ENCODE data around the gene CDH4. TPM values are rescaled to one million over a fixed set of nuclear protein-coding genes. Genes with fewer than 3 reads are reported as not detected.

Gene CDH4
- total RNA-seq, 1 donor from 2014 or later, result 0.23 TPM

GRCh38 chr20:61303217-61303616 is 51.2 kb downstream of the CDH4 start:
- Mint-ChIP-seq H3K27me3 (ENCODE audit: unreplicated experiment) (peaks cover 7% of the 10 kb centered on the region), H3K36me3 (ENCODE audit: low read depth, unreplicated experiment) (no peaks in the 10 kb centered on the region), H3K27ac (ENCODE audit: unreplicated experiment) (no peak overlapping the region), H3K4me1 (ENCODE audit: unreplicated experiment) (peaks cover 4% of the 10 kb centered on the region), H3K9me3 (ENCODE audit: unreplicated experiment) (no peaks in the 10 kb centered on the region), H3K4me3 (ENCODE audit: unreplicated experiment) (no peak overlapping the region)
- TF ChIP-seq, protein P1, sequence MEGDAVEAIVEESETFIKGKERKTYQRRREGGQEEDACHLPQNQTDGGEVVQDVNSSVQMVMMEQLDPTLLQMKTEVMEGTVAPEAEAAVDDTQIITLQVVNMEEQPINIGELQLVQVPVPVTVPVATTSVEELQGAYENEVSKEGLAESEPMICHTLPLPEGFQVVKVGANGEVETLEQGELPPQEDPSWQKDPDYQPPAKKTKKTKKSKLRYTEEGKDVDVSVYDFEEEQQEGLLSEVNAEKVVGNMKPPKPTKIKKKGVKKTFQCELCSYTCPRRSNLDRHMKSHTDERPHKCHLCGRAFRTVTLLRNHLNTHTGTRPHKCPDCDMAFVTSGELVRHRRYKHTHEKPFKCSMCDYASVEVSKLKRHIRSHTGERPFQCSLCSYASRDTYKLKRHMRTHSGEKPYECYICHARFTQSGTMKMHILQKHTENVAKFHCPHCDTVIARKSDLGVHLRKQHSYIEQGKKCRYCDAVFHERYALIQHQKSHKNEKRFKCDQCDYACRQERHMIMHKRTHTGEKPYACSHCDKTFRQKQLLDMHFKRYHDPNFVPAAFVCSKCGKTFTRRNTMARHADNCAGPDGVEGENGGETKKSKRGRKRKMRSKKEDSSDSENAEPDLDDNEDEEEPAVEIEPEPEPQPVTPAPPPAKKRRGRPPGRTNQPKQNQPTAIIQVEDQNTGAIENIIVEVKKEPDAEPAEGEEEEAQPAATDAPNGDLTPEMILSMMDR (IDR thresholded peaks at IDR 0.05; ENCODE audit: unreplicated experiment), result no peak
- no peak for DNase-seq (ENCODE audit: low spot score)

DNA sequence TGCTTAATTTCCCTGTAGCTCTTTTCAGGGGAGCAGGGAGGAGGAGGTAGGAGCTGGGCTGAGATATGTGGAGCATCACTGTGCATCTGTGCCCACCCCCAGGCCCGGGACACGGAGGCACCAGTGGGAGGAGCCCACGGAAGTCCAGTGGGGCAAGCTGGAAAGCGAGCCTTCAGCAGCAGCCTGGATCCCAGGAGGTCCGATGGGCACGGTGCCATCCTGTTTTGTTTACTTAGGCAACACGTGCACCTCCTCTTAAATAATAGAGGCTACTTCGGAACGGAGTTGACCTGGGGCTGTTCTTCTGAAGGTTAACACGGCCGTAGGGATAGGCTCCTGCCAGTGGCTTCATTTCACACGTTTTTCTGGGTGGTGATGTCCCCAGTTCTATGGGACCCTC is 51.6 kb downstream of the CDH4 start:
- no peaks in the 10 kb centered on the region for H3K36me3 Mint-ChIP-seq (ENCODE audit: low read depth, unreplicated experiment)
- no peak overlapping the region for H3K4me3 Mint-ChIP-seq (ENCODE audit: unreplicated experiment)
- H3K27me3 Mint-ChIP-seq (ENCODE audit: unreplicated experiment), result peaks cover 7% of the 10 kb centered on the region
- TF ChIP-seq, protein P1 (IDR thresholded peaks at IDR 0.05; ENCODE audit: unreplicated experiment), result no peak
- DNase-seq (ENCODE audit: low spot score), result no peak
- no peaks in the 10 kb centered on the region for H3K9me3 Mint-ChIP-seq (ENCODE audit: unreplicated experiment)
- peaks cover 8% of the 10 kb centered on the region for H3K4me1 Mint-ChIP-seq (ENCODE audit: unreplicated experiment)
- H3K27ac Mint-ChIP-seq (ENCODE audit: unreplicated experiment), result no peak overlapping the region

DNA sequence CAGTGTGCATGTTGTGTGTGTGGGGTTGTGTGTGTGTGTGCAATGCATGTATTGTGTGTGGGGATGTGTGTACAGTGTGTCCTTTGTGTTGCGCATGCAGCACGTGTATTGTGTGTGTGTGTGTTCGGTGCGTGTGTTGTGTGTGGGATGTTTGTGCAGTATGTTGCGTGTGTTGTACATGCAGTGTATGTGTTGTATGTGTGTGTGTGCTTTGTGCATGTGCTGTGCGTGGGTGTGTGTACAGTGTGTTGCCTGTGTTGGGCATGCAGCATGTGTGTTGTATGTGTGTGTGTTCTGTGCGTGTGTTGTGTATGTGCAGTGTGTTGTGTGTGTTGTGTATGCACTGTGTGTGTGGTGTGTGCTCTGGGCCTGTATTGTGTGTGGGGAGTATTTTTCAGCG is 52.7 kb downstream of the CDH4 start:
- Mint-ChIP-seq H3K4me1 (ENCODE audit: unreplicated experiment) (peaks cover 8% of the 10 kb centered on the region), H3K4me3 (ENCODE audit: unreplicated experiment) (no peak overlapping the region), H3K27ac (ENCODE audit: unreplicated experiment) (no peak overlapping the region), H3K27me3 (ENCODE audit: unreplicated experiment) (peaks cover 5% of the 10 kb centered on the region), H3K36me3 (ENCODE audit: low read depth, unreplicated experiment) (no peaks in the 10 kb centered on the region), H3K9me3 (ENCODE audit: unreplicated experiment) (no peaks in the 10 kb centered on the region)
- TF ChIP-seq, protein P1 (IDR thresholded peaks at IDR 0.05; ENCODE audit: unreplicated experiment), result no peak
- DNase-seq (ENCODE audit: low spot score), result no peak

DNA sequence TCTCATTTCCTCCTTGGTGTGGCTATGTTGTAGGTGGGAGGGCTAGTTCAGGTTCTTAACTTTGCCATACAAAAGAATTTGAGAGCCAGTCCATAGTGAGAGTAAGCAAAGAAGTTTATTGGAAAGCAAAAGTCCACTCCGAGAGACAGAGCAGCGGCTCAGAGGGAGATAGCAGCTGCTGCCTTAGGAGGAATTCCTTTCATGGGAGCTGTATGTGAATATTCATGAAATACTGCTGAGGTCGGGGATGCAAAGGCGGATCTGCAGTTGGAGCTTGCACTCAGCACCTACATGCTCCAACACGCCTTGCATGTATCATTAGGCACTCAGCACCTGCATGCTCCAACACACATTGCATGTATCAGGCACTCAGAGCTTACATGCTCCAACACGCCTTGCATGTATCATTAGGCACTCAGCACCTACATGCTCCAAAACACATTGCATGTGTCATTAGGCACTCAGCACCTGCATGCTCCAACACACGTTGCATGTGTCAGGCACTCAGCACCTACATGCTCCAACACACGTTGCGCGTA is 54.9 kb downstream of the CDH4 start:
- no peaks in the 10 kb centered on the region for H3K9me3 Mint-ChIP-seq (ENCODE audit: unreplicated experiment)
- H3K4me1 Mint-ChIP-seq (ENCODE audit: unreplicated experiment), result peaks cover 8% of the 10 kb centered on the region
- H3K36me3 Mint-ChIP-seq (ENCODE audit: low read depth, unreplicated experiment), result no peaks in the 10 kb centered on the region
- no peak for DNase-seq (ENCODE audit: low spot score)
- H3K27ac Mint-ChIP-seq (ENCODE audit: unreplicated experiment), result no peak overlapping the region
- TF ChIP-seq, protein P1 (IDR thresholded peaks at IDR 0.05; ENCODE audit: unreplicated experiment), result no peak
- no peak overlapping the region for H3K4me3 Mint-ChIP-seq (ENCODE audit: unreplicated experiment)
- H3K27me3 Mint-ChIP-seq (ENCODE audit: unreplicated experiment), result peaks cover 4% of the 10 kb centered on the region

DNA sequence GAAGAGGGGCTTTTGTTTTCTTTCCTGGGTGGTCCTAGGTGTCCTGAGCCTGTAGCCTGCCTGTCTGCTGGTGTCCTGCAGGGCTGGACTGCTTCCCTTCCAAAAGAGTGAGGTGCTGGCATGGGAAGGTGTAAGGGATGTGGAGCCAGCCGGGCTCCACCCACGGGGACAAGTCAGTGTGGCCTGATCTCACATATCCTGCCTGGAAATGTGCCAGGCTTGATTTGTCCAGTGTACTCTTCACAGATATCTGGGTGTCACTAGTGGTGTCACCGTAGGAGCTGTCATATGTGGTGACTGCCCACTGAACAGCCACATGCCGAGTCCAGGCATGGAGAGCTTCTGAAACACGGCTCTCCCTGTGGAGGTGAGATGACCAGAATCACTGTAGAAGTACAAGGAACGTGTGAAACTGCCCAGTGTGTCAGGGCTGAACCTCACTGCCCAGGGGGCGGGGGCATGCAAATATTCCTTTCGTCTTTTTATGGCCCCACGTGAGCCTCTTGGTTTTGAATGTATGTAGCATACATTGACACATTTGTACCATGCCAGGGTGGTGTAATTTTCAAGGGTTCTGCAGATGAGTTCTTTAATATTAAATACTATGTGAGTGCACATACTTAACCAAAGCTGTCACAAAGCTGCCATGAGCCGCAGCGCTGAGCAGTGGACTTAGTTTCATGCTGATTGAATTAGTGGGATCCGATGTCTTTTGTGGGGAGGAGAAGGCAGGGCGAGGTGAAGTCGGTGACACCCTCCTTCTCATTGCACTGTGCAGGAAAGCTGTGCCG is 55.8 kb downstream of the CDH4 start:
- DNase-seq (ENCODE audit: low spot score), result no peak
- TF ChIP-seq, protein P1 (IDR thresholded peaks at IDR 0.05; ENCODE audit: unreplicated experiment), result no peak
- no peaks in the 10 kb centered on the region for H3K9me3 Mint-ChIP-seq (ENCODE audit: unreplicated experiment)
- peaks cover 6% of the 10 kb centered on the region for H3K27me3 Mint-ChIP-seq (ENCODE audit: unreplicated experiment)
- H3K4me3 Mint-ChIP-seq (ENCODE audit: unreplicated experiment), result no peak overlapping the region
- no peak overlapping the region for H3K27ac Mint-ChIP-seq (ENCODE audit: unreplicated experiment)
- peaks cover 8% of the 10 kb centered on the region for H3K4me1 Mint-ChIP-seq (ENCODE audit: unreplicated experiment)
- no peaks in the 10 kb centered on the region for H3K36me3 Mint-ChIP-seq (ENCODE audit: low read depth, unreplicated experiment)

Data from endothelial cell (in vitro differentiated cells).